Lower leg skin (tissue), 4 donors: Measurements from ENCODE around the gene LIPJ. TPM values are rescaled to one million over a fixed set of nuclear protein-coding genes. Genes with fewer than 3 reads are reported as not detected.
A peak's percentile ranks its signal among the peaks of the same experiment; 100 is the strongest.

Experiments used
- DNase-seq, 2 donors: peaks; one replicate each; pipeline ENCODE4 v3.0.0-alpha.2; 2019; ENCODE audit warnings: low spot score in 2 of 2
- H3K4me3 ChIP-seq: fragments of 200-600 bp; sonication (generic); 2 replicates; pipeline ENCODE4 v1.5.1; 2017; ENCODE audit warnings: mild to moderate bottlenecking, low read depth; ENCODE audit not compliant: poor library complexity, severe bottlenecking
- CTCF ChIP-seq, 3 donors: fragments of 450-650 bp; IDR thresholded peaks; one replicate each; pipeline ENCODE4 v1.5.1; 2016; ENCODE audit warnings: antibody characterized with exemption in 3 of 3, mild to moderate bottlenecking in 3 of 3, moderate library complexity in 2 of 3
- POLR2A ChIP-seq, 2 donors: fragments of 450-650 bp; IDR thresholded peaks; one replicate each; pipeline ENCODE4 v1.6.1; 2016 to 2017; ENCODE audit warnings: antibody characterized with exemption in 2 of 2, mild to moderate bottlenecking in 1 of 2, moderate library complexity in 1 of 2
- WGBS, 2 donors: methylation state at CpG; one replicate each; pipeline ENCODE4 v1.1.5; 2018; 5-methylcytosine and 5-hydroxymethylcytosine counted together
- intact Hi-C: fragments of 100-400 bp; cut with DNase I; formaldehyde crosslinking; loops from one replicate; pipeline ENCODE4 v1.15.0; 2023; ENCODE audit warnings: low total_unique reads
- total RNA-seq, 4 donors: library from RNA; depleted of rRNA; stranded (reverse); fragments of >200 nt; gene quantifications; one replicate each; pipeline ENCODE4 v1.1.0, GENCODE V29; 2016

The LIPJ gene
- total RNA-seq, 4 donors from 2014 or later = 0.15 TPM; not detected in 3

GRCh38 chr10:88582411-88582805 is 4.2 kb upstream of the LIPJ start:
- WGBS, 2 donors = 7 to 8% methylated on average over 4 of the region's 4 CpGs
- TF ChIP-seq CTCF (IDR thresholded peaks at IDR 0.05) (no peak), POLR2A (IDR thresholded peaks at IDR 0.05) (no peak)
- no peak for DNase-seq
- intact Hi-C loops = no loop called here
- peak overlapping the region; percentile 65 for H3K4me3 ChIP-seq

- peak within 1 kb of the TSS; percentile 65 for H3K4me3 ChIP-seq
- 1 to 3% methylated on average over 58 to 60 of the region's 63 CpGs for WGBS, 2 donors
- intact Hi-C loops = no loop called here
- peak; percentile 37 to 91 for DNase-seq
- TF ChIP-seq POLR2A (IDR thresholded peaks at IDR 0.05) (no peak), CTCF (IDR thresholded peaks at IDR 0.05) (no peak)
These were observed 3.6 kb upstream of the LIPJ start, which contains the start of gene RNLS for GRCh38 chr10:88582806-88583583. RNLS (minus strand) TSS chr10:88583318.

- intact Hi-C loops = no loop called here
- peak overlapping the region; percentile 65 for H3K4me3 ChIP-seq
- TF ChIP-seq POLR2A (IDR thresholded peaks at IDR 0.05) = no peak
- TF ChIP-seq CTCF (IDR thresholded peaks at IDR 0.05) = no peak
- 54 to 56% methylated on average over 7 of the region's 7 CpGs for WGBS, 2 donors
- DNase-seq = no peak
These were observed 3.0 kb upstream of the LIPJ start for GRCh38 chr10:88583584-88583957.

GRCh38 chr10:88592381-88592780 is 5.8 kb downstream of the LIPJ start:
- no peak for TF ChIP-seq CTCF (IDR thresholded peaks at IDR 0.05)
- no peak for TF ChIP-seq POLR2A (IDR thresholded peaks at IDR 0.05)
- intact Hi-C loops = no loop called here
- DNase-seq = no peak

GRCh38 chr10:88592906-88593305 is 6.3 kb downstream of the LIPJ start:
- intact Hi-C loops = no loop called here
- no peak overlapping the region for H3K4me3 ChIP-seq
- TF ChIP-seq CTCF (IDR thresholded peaks at IDR 0.05) (no peak), POLR2A (IDR thresholded peaks at IDR 0.05) (no peak)
- no peak for DNase-seq
- 76 to 88% methylated on average over 2 of the region's 2 CpGs for WGBS, 2 donors

More at GRCh38 chr10:88592381-88592780, 5.8 kb downstream of the LIPJ start:
- H3K4me3 ChIP-seq = no peak overlapping the region
- 70 to 72% methylated on average over 1 of the region's 1 CpG for WGBS, 2 donors
